ENCODE measurements around the gene D2HGDH. TPM values are rescaled to one million over a fixed set of nuclear protein-coding genes. Genes with fewer than 3 reads are reported as not detected.

D2HGDH gene
- total and polyA plus RNA-seq, 9 of the 15 experiments (the other 6 are each of a cell fraction or from before 2014, with no cell fraction given) = 0.39 to 30.8 (median 10.3) TPM

DNA sequence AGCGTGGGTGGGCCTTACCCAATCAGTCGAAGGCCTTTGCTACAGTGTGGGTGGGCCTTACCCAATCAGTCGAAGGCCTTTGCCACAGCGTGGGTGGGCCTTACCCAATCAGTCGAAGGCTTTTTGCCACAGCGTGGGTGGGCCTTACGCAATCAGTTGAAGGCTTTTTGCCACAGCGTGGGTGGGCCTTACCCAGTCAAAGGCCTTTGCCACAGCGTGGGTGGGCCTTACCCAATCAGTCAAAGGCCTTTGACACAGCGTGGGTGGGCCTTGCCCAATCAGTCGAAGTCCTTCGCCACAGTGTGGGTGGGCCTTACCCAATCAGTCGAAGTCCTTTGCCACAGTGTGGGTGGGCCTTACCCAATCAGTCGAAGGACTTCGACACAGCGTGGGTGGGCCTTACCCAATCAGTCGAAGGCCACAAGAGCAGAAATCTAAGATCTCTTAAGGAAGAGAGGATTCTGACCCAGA lies 25.9 kb downstream of the D2HGDH start (continued):
- TF ChIP-seq HDAC1 (IDR thresholded peaks at IDR 0.05) (0 out of 4 replicates have a peak, but pooled peaks of 1 of the 2 experiments have one; percentile 43), ETV6 (IDR thresholded peaks at IDR 0.05; ENCODE audit: borderline replicate concordance in 1 of 2, low read depth in 2 of 2, low read length in 1 of 2) (no peak), ETV6 (CRISPR knock-in tag; IDR thresholded peaks at IDR 0.05; ENCODE audit: borderline replicate concordance) (no peak), ASH1L (IDR thresholded peaks at IDR 0.05; ENCODE audit: borderline replicate concordance, low read depth, partially characterized antibody) (no peak), MED1 (CRISPR knock-in tag; IDR thresholded peaks at IDR 0.05; ENCODE audit: borderline replicate concordance) (no peak), ZNF232 (CRISPR knock-in tag; IDR thresholded peaks at IDR 0.05) (no peak), C11orf30 (IDR thresholded peaks at IDR 0.05; ENCODE audit: low read depth) (no peak), ZNF583 (CRISPR knock-in tag; IDR thresholded peaks at IDR 0.05) (no peak), FOXM1 (IDR thresholded peaks at IDR 0.05; ENCODE audit: low read depth) (peak; percentile 97), FOXM1 (CRISPR knock-in tag; IDR thresholded peaks at IDR 0.05; ENCODE audit: low read depth) (no peak), ZNF511 (CRISPR knock-in tag; IDR thresholded peaks at IDR 0.05) (0 out of 2 replicates have a peak, but pooled peaks have one; percentile 43), MAX (CRISPR knock-in tag; IDR thresholded peaks at IDR 0.05) (no peak), ZNF134 (CRISPR knock-in tag; conservative IDR thresholded peaks at IDR 0.05) (peak; percentile 100), ZNF830 (CRISPR knock-in tag; IDR thresholded peaks at IDR 0.05) (no peak), CBX1 (IDR thresholded peaks at IDR 0.05; ENCODE audit: low read depth) (0 out of 2 replicates have a peak, but pooled peaks have one; percentile 40)
- TF ChIP-seq, protein P1, sequence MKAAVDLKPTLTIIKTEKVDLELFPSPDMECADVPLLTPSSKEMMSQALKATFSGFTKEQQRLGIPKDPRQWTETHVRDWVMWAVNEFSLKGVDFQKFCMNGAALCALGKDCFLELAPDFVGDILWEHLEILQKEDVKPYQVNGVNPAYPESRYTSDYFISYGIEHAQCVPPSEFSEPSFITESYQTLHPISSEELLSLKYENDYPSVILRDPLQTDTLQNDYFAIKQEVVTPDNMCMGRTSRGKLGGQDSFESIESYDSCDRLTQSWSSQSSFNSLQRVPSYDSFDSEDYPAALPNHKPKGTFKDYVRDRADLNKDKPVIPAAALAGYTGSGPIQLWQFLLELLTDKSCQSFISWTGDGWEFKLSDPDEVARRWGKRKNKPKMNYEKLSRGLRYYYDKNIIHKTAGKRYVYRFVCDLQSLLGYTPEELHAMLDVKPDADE (conservative IDR thresholded peaks at IDR 0.05; ENCODE audit: control insufficient read depth, low read depth, low read length) = no peak
- TF ChIP-seq, protein P2, sequence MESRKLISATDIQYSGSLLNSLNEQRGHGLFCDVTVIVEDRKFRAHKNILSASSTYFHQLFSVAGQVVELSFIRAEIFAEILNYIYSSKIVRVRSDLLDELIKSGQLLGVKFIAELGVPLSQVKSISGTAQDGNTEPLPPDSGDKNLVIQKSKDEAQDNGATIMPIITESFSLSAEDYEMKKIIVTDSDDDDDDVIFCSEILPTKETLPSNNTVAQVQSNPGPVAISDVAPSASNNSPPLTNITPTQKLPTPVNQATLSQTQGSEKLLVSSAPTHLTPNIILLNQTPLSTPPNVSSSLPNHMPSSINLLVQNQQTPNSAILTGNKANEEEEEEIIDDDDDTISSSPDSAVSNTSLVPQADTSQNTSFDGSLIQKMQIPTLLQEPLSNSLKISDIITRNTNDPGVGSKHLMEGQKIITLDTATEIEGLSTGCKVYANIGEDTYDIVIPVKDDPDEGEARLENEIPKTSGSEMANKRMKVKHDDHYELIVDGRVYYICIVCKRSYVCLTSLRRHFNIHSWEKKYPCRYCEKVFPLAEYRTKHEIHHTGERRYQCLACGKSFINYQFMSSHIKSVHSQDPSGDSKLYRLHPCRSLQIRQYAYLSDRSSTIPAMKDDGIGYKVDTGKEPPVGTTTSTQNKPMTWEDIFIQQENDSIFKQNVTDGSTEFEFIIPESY (CRISPR knock-in tag; IDR thresholded peaks at IDR 0.05) = peak; percentile 97
- TF ChIP-seq, protein P3, sequence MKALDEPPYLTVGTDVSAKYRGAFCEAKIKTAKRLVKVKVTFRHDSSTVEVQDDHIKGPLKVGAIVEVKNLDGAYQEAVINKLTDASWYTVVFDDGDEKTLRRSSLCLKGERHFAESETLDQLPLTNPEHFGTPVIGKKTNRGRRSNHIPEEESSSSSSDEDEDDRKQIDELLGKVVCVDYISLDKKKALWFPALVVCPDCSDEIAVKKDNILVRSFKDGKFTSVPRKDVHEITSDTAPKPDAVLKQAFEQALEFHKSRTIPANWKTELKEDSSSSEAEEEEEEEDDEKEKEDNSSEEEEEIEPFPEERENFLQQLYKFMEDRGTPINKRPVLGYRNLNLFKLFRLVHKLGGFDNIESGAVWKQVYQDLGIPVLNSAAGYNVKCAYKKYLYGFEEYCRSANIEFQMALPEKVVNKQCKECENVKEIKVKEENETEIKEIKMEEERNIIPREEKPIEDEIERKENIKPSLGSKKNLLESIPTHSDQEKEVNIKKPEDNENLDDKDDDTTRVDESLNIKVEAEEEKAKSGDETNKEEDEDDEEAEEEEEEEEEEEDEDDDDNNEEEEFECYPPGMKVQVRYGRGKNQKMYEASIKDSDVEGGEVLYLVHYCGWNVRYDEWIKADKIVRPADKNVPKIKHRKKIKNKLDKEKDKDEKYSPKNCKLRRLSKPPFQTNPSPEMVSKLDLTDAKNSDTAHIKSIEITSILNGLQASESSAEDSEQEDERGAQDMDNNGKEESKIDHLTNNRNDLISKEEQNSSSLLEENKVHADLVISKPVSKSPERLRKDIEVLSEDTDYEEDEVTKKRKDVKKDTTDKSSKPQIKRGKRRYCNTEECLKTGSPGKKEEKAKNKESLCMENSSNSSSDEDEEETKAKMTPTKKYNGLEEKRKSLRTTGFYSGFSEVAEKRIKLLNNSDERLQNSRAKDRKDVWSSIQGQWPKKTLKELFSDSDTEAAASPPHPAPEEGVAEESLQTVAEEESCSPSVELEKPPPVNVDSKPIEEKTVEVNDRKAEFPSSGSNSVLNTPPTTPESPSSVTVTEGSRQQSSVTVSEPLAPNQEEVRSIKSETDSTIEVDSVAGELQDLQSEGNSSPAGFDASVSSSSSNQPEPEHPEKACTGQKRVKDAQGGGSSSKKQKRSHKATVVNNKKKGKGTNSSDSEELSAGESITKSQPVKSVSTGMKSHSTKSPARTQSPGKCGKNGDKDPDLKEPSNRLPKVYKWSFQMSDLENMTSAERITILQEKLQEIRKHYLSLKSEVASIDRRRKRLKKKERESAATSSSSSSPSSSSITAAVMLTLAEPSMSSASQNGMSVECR (CRISPR knock-in tag; IDR thresholded peaks at IDR 0.05) = peak; percentile 59
